DMS 273 (cell line): Measurements from ENCODE around the gene PNMA1.

Experiments
- DNase-seq: peaks from one replicate; lab custom pipeline; 2025; ENCODE audit not compliant: unreplicated experiment; lab: John Stamatoyannopoulos, UW

PNMA1 gene

DNA sequence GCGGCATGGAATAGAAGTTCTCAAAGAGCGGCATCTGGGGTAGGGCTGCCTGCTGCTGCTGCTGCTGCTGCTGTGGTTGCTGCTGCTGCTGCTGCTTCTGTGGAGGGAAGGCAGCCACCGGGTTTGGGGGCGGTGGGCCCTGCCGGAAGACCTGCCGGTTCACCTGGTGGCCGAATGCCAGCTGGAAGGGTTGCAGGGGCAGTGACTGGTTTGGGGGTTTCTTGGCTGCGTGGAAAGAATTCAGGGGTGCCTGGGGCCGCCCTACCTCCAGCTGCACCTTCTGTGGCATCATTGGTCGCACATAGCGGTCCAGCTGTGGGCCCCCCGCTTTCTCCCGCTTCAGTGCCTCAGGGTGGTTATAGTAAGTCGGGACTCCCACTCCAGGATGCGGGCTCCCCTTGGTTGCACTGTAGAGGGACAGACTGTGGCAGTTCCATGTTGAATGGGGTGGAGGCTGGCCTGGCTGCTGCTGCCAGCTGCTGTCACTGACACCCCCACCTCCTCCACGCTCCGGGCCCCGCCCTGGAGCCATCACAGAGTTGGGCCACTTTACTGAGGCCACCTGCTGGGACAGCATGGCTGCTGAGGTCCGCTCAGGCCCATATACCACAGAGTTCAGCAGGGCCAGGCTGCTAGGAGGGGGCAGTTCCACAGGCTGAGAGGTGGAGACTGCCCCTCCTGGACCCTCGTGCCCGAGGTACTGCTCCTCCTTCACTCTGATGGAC lies 25.2 kb upstream of the PNMA1 start:
- no peak for DNase-seq

DNA sequence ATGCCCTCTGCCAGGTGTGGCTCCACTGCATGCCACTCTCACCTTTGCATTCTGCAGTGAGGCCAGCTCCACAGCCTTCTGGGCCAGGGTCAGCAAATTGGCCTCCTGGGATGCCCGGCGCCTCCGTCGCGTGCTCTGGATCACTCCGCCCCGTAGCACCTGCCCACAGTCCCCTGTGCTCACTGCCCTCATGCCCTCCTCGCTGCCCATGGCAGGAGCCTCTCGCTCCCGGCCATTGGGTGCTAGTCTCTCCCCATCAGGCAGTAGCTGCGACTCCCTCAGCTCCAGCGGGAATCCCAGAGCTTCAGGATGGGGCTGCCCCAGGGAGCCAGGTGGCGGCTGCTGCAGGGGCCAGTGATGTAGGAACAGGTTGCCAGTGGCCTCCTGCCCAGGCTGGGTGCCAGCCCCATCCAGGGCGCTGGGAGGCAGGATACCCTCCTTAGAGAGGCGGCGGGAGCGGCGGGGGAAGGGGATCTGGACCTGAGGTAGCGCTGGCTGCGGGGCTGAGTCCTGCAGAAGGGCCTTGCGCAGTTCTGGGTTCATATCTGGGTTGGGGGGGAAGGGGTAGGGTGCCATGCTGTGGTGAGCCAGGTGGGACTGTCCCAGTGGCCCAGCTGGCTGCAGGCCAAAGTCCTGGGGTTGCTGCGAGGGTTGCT lies 24.5 kb upstream of the PNMA1 start:
- peak; percentile 50 for DNase-seq

DNA sequence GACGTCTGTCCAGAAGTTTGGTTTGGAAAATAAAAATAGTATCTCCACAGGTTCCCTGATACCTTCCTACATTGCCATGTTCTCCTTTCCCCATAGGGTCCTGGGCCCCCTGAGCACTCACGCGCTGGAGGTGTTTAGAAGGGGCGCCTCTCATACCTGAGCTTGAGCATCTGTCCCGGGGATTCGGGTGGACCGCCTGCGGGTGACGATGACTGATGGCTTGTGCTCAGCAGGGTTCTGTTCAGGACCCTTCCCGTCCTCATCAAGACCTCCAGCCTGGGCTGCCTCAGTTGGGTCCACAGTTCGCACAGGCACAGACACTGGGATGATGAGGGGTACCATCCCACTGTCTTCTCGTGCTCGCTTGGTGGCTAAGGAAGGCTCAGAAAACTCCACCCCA lies 22.7 kb upstream of the PNMA1 start:
- no peak for DNase-seq

DNA sequence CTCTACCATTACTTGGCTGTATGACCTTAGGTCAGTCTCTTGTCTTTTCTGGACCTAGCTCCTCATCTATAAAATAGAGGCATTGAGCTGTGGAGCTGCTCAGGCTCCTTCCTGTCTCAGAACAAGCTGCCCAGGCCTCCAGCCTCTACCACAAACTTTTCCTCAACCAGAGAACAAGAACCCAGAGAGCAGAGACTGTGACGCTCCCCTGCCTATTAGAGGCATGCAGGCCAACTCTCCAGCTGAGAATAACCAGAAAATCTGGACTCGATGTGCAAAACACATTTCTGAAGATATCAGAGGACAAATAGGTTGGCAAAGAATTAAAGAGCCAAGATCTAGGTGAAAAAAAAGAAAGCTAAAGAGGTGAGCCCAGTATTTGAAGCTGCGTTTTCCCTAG lies 17.8 kb upstream of the PNMA1 start:
- no peak for DNase-seq

DNA sequence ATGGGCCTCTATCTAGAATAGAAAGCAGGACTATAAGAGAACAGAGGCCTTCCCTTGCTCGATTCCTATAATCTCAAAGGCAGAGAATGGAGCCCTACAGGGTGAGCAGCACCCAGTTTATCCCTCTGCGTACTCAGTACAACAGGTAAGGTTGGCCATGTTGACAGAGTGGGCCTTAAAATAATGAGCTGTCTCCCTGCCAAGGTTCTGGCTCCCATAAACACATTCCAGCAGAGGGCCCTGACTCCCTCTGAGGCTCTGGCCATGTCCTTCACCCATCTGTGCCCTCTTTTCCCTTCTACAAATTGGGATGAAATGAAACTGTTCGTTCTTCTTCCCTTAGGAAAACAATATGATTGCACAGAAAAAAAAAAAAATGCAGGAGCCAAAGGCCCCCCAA lies 16.9 kb upstream of the PNMA1 start:
- DNase-seq = no peak

- no peak for DNase-seq
Measured at GRCh38 chr14:73729556-73730265, 15.5 kb upstream of the PNMA1 start.

GRCh38 chr14:73728717-73729330 lies 14.6 kb upstream of the PNMA1 start:
- DNase-seq = peak; percentile 83

- DNase-seq = no peak
Measured at GRCh38 chr14:73727166-73727565, 13.0 kb upstream of the PNMA1 start.

- no peak for DNase-seq
Measured at GRCh38 chr14:73726025-73726961, 12.1 kb upstream of the PNMA1 start.

GRCh38 chr14:73725116-73726024 lies 11.2 kb upstream of the PNMA1 start:
- no peak for DNase-seq

DNA sequence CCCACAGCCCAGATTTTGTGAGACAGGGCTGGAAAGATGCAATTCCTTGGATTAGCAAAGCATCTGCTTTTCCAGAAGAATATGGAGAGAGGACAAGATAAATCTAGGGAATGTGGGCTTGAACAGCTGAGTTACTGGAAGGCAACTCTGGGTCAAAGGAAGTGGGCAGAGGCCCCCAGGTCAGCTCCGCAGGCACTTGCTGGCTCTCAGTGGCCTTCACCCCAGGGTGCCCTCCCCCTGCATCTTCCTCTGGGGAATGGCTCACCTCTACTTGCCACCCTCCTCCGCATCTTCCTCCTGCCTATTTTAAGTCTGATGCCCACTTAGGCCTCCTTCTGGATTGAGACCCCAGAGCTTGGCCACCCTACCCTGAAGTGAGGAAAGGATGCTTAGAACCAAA lies 10.5 kb upstream of the PNMA1 start:
- DNase-seq = no peak

- peak; percentile 51 for DNase-seq
Measured at GRCh38 chr14:73723797-73724661, 9.8 kb upstream of the PNMA1 start.

DNA sequence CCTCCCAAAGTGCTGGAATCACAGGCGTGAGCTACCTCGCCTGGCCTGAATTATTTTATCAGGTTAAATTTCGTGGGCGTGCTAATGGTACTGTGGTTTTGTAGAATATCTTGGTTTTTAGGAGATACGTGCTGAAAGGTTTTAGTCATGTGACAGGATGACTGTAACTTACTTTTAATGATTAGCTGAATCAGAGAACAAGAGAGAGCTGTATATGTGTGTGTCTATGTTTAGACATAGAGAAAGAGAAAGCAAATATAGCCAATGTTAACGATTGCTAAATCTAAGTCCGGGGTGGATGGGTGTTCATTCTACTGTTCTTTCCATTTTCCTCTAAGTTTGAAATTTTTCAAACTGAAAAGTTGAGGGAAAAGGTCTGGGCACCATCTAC lies 9.2 kb upstream of the PNMA1 start:
- no peak for DNase-seq

GRCh38 chr14:73722581-73722980 lies 8.4 kb upstream of the PNMA1 start:
- DNase-seq = no peak

DNA sequence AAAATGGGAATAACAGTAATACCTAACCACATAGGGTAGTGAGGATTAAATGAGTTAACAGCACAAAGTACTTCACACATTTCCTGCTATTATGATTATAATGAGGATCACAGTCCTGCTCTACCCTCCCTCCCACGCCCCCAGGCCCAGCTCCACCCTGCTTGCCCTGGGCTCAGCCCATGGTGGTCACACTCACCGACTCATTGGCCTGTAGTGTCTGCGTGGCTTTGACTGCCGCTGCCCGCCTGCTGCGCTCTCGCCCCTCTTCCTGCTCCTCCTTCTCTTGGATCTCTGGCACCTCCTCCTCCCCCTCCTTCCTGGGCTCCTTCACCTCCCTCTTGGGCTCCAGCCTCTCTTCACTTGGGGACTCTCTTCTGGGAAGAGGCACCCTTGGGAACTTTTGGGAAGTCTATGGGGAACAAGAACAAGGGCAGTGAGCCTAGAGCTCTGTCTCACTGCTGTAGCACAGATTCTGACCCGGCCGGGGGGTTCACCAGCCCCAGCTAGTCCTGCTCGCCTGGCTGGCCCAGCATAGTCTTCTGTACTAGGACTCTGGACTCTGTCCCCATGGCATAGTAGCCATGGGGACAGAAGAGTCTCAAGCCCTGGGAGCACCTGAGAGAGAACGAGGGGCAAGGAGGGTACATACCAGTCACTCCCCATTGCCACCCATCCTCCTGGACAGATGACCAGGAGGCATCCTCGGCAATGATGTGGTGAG lies 7.1 kb upstream of the PNMA1 start:
- DNase-seq = no peak

- DNase-seq = no peak
Measured at GRCh38 chr14:73720636-73721035, 6.5 kb upstream of the PNMA1 start.

DNA sequence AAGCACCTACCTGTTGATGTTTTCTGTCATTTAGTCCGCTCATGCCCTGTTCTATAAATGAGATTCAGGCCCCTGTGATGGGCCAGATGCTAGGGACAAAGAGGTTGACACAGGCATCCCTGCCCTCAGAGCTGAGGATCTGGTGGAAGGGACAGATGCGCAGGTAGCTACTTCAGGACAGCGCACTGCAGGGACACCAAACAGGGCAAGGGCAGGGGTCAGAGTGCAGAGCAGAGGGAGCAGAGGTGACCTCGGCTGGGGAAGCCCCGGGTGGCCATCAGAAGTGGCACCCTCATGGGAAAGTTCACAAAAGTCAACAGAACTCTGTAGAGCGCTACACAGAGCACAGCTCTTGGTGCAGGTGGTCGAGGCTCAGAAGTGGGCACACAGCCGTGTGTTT lies 5.6 kb upstream of the PNMA1 start:
- DNase-seq = no peak

DNA sequence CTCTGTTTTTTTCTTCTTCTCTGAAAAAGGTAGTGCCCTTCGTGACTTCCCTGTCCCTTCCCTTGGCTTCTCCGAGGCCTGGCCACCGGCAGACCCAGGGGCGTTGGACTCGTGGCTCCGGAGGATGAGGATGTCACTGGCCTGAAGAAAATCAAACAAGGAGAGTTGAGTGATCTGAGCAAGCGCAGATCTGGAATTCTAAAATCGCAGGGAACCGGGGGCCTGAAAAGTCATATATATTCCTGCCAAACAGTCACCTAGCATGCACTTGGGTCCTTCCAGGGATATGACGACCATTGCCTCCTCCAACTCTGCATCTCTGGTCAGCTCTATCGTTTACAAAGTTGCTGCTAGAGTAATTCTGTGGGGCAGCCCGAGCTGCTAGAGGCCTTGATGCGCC lies 5.2 kb upstream of the PNMA1 start:
- no peak for DNase-seq
